K562 (cell line): ENCODE data around the gene PLXDC1. TPM values are rescaled to one million over a fixed set of nuclear protein-coding genes. Genes with fewer than 3 reads are reported as not detected.
A peak's percentile ranks its signal among the peaks of the same experiment; 100 is the strongest.

Experiments
- DDX20 ChIP-seq: fragments of 450-650 bp; IDR thresholded peaks from 2 replicates; pipeline ENCODE4 v1.6.1; 2016; ENCODE audit warnings: missing genetic modification characterization, low read depth, mild to moderate bottlenecking, missing compliant biosample characterization, moderate library complexity
- DNMT1 ChIP-seq: fragments of 450-650 bp; IDR thresholded peaks from 2 replicates; pipeline ENCODE4 v1.6.1; 2016; ENCODE audit warnings: antibody characterized with exemption, mild to moderate bottlenecking
- FOS ChIP-seq: IDR thresholded peaks from 3 replicates; pipeline ENCODE4 v1.6.1; 2011; ENCODE audit not compliant: insufficient read length; ENCODE audit errors: extremely low read depth
- GTF2F1 ChIP-seq: IDR thresholded peaks from 2 replicates; pipeline ENCODE4 v1.6.1; 2011; ENCODE audit warnings: low read depth, low read length, improper control_type of control experiment
- NFE2L1 ChIP-seq: fragments of 450-650 bp; IDR thresholded peaks from 2 replicates; pipeline ENCODE4 v1.6.1; 2016; ENCODE audit warnings: missing genetic modification characterization, low read depth, mild to moderate bottlenecking, missing compliant biosample characterization, moderate library complexity, borderline replicate concordance
- PKNOX1 ChIP-seq: fragments of 450-650 bp; IDR thresholded peaks from 2 replicates; pipeline ENCODE4 v1.6.1; 2016
- PYGO2 ChIP-seq: fragments of 450-650 bp; IDR thresholded peaks from 2 replicates; pipeline ENCODE4 v1.6.1; 2016; ENCODE audit warnings: mild to moderate bottlenecking, missing genetic modification characterization, moderate library complexity, missing compliant biosample characterization
- SAFB2 ChIP-seq: fragments of 200-400 bp; formaldehyde crosslinking; IDR thresholded peaks from 2 replicates; pipeline ENCODE4 v1.6.1; 2018; ENCODE audit warnings: borderline replicate concordance, low read length, low read depth, moderate library complexity; ENCODE audit not compliant: severe bottlenecking
- SETDB1 ChIP-seq: IDR thresholded peaks from one replicate; pipeline ENCODE4 v1.6.1; 2012; ENCODE audit warnings: low read length, control low read depth, inconsistent platforms
- SRSF9 ChIP-seq: fragments of 200-400 bp; formaldehyde crosslinking; IDR thresholded peaks from 2 replicates; pipeline ENCODE4 v1.6.1; 2017; ENCODE audit warnings: low read depth, low read length, borderline replicate concordance
- TCF3 ChIP-seq: sonication (generic); formaldehyde crosslinking; IDR thresholded peaks from 2 replicates; pipeline ENCODE4 v1.4.0; 2020; ENCODE audit warnings: mild to moderate bottlenecking, missing genetic modification reagents
- XRCC5 ChIP-seq: fragments of 200-400 bp; formaldehyde crosslinking; IDR thresholded peaks from 2 replicates; pipeline ENCODE4 v1.6.1; 2017; ENCODE audit warnings: low read depth, mild to moderate bottlenecking, low read length
- ZNF184 ChIP-seq: sonication (generic); formaldehyde crosslinking; IDR thresholded peaks from 2 replicates; pipeline ENCODE4 v1.5.0; 2020; ENCODE audit warnings: missing genetic modification reagents
- ZNF3 ChIP-seq: fragments of 250-450 bp; sonication (Bioruptor Pico); IDR thresholded peaks from 2 replicates; pipeline ENCODE4 v1.5.0; 2021; ENCODE audit warnings: mild to moderate bottlenecking, moderate library complexity
- ZNF449 ChIP-seq: fragments of 250-450 bp; sonication (Bioruptor Pico); IDR thresholded peaks from 2 replicates; pipeline ENCODE4 v1.8.0; 2022; ENCODE audit warnings: moderate library complexity, mild to moderate bottlenecking, inconsistent platforms
- ZNF551 ChIP-seq: fragments of 250-450 bp; sonication (Bioruptor Pico); IDR thresholded peaks from 2 replicates; pipeline ENCODE4 v1.5.0; 2021; ENCODE audit warnings: mild to moderate bottlenecking, moderate library complexity
- polyA plus RNA-seq, 8 experiments: library from polyadenylated mRNA; depleted of rRNA in 4 of 8; stranded (reverse) in 5 of 8; unstranded in 3 of 8; fragments of >200 nt; fragmentation: Nextera tagmentation in 2 of 8; fragmentation: Illumina TruSeq in 1 of 8; extraction: Ambion mirVana in 2 of 8; extraction: Trizol in 1 of 8; gene quantifications; 2 replicates each; pipeline versions ENCODE4 v1.2.1 to v1.2.3, GENCODE V29; 2011 to 2014; ENCODE audit warnings: inconsistent platforms in 1 of 8, missing spikeins in 1 of 8
- total RNA-seq, 7 experiments: library from RNA; depleted of rRNA in 6 of 7; stranded (reverse); fragments of >200 nt in 6 of 7; fragmentation: Illumina TruSeq in 2 of 7; extraction: Trizol in 2 of 7; gene quantifications; 2 replicates each; pipeline versions ENCODE4 v1.2.1 to v1.2.3, GENCODE V29; 2011 to 2021; ENCODE audit warnings: low replicate concordance in 1 of 7
- TF ChIP-seq, protein P1 (sequence below): fragments of 450-650 bp; IDR thresholded peaks from 2 replicates; pipeline ENCODE4 v1.6.1; 2017; ENCODE audit warnings: antibody characterized with exemption
- TF ChIP-seq, protein P2 (sequence below): IDR thresholded peaks from 3 replicates; pipeline ENCODE4 v1.6.1; 2011; ENCODE audit warnings: borderline replicate concordance, mild to moderate bottlenecking, moderate library complexity; ENCODE audit not compliant: insufficient read length; ENCODE audit errors: extremely low read depth
- TF ChIP-seq, protein P3 (sequence below): fragments of 250-450 bp; sonication (Bioruptor Pico); IDR thresholded peaks from 2 replicates; pipeline ENCODE4 v1.5.1; 2021; ENCODE audit warnings: mild to moderate bottlenecking

The PLXDC1 gene
- total and polyA plus RNA-seq, 9 of the 15 experiments (the other 6 are each of a cell fraction or from before 2014, with no cell fraction given), result not detected

DNA sequence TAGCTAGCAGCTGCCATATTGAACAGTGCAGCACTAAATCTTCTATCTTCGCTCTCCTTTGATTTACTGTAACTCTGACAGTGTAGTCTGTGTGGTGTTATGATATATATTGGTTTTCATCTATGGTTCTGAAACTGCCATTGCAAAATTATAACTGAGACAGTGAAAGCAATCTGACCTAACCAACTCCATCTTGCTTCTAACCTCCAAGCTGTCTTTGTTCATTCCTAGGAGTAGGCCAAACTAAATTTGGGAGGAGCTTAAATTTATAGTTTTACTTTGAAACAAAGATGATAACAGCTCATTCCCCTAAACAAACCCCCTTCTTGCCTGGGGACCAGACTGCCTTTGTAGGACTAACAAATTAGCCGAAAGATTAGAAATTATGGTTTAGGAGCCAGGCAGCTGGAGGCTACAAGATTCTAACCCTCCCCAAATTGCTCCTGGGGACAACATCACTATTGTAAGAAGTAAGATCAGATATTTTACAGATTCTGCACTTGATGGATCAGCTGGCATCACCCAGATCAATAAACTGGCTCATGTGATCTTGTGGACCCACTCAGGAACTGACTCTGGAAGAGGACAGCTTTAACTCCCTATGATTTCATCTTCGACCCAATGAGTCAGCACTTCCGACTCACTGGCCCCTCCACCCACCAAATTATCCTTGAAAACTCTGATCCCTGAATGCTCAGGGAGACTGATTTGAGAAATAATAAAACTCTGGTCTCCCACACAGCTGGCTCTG lies 137.2 kb downstream of the PLXDC1 start (continued):
- no peak for TF ChIP-seq GTF2F1
- TF ChIP-seq FOS, result no peak
- TF ChIP-seq SAFB2, result no peak
- TF ChIP-seq, protein P1, sequence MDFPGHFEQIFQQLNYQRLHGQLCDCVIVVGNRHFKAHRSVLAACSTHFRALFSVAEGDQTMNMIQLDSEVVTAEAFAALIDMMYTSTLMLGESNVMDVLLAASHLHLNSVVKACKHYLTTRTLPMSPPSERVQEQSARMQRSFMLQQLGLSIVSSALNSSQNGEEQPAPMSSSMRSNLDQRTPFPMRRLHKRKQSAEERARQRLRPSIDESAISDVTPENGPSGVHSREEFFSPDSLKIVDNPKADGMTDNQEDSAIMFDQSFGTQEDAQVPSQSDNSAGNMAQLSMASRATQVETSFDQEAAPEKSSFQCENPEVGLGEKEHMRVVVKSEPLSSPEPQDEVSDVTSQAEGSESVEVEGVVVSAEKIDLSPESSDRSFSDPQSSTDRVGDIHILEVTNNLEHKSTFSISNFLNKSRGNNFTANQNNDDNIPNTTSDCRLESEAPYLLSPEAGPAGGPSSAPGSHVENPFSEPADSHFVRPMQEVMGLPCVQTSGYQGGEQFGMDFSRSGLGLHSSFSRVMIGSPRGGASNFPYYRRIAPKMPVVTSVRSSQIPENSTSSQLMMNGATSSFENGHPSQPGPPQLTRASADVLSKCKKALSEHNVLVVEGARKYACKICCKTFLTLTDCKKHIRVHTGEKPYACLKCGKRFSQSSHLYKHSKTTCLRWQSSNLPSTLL, result no peak
- TF ChIP-seq DNMT1, result no peak
- TF ChIP-seq XRCC5, result no peak
- TF ChIP-seq SETDB1, result no peak
- peak; percentile 97 for TF ChIP-seq ZNF449 (CRISPR knock-in tag)
- no peak for TF ChIP-seq TCF3 (CRISPR knock-in tag)
- TF ChIP-seq, protein P2, sequence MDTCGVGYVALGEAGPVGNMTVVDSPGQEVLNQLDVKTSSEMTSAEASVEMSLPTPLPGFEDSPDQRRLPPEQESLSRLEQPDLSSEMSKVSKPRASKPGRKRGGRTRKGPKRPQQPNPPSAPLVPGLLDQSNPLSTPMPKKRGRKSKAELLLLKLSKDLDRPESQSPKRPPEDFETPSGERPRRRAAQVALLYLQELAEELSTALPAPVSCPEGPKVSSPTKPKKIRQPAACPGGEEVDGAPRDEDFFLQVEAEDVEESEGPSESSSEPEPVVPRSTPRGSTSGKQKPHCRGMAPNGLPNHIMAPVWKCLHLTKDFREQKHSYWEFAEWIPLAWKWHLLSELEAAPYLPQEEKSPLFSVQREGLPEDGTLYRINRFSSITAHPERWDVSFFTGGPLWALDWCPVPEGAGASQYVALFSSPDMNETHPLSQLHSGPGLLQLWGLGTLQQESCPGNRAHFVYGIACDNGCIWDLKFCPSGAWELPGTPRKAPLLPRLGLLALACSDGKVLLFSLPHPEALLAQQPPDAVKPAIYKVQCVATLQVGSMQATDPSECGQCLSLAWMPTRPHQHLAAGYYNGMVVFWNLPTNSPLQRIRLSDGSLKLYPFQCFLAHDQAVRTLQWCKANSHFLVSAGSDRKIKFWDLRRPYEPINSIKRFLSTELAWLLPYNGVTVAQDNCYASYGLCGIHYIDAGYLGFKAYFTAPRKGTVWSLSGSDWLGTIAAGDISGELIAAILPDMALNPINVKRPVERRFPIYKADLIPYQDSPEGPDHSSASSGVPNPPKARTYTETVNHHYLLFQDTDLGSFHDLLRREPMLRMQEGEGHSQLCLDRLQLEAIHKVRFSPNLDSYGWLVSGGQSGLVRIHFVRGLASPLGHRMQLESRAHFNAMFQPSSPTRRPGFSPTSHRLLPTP, result no peak
- TF ChIP-seq, protein P3, sequence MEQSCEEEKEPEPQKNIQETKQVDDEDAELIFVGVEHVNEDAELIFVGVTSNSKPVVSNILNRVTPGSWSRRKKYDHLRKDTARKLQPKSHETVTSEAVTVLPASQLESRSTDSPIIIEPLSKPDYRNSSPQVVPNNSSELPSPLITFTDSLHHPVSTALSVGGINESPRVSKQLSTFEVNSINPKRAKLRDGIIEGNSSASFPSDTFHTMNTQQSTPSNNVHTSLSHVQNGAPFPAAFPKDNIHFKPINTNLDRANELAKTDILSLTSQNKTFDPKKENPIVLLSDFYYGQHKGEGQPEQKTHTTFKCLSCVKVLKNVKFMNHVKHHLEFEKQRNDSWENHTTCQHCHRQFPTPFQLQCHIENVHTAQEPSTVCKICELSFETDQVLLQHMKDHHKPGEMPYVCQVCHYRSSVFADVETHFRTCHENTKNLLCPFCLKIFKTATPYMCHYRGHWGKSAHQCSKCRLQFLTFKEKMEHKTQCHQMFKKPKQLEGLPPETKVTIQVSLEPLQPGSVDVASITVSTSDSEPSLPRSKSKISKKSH (CRISPR knock-in tag), result peak; percentile 93
- peak; percentile 96 for TF ChIP-seq PYGO2 (tag)
- no peak for TF ChIP-seq PKNOX1
- TF ChIP-seq ZNF551 (CRISPR knock-in tag), result no peak
- peak; percentile 95 for TF ChIP-seq NFE2L1 (tag)
- no peak for TF ChIP-seq SRSF9
- no peak for TF ChIP-seq ZNF184 (CRISPR knock-in tag)
- TF ChIP-seq ZNF3, result peak; percentile 61; the same call in 1 of the 2 replicates
- TF ChIP-seq DDX20 (tag), result peak; percentile 99
